H1 (cell line): Measurements from ENCODE around the gene ADAMTS3. TPM values are rescaled to one million over a fixed set of nuclear protein-coding genes. Genes with fewer than 3 reads are reported as not detected.

ENCODE experiments used
- CTCF ChIA-PET: fragments of 300-600 bp; sonication (Branson Sonifier 250); formaldehyde crosslinking; loops from one replicate; lab custom pipeline; 2021; ENCODE audit not compliant: partially characterized antibody; lab: Charles Lee
- POLR2A ChIA-PET: fragments of 300-600 bp; sonication (Branson Sonifier 250); formaldehyde crosslinking; loops from one replicate; lab custom pipeline; 2021; ENCODE audit warnings: inconsistent platforms; ENCODE audit not compliant: partially characterized antibody; lab: Charles Lee
- DNase-seq, 2 experiments: peaks; one replicate each; pipeline versions ENCODE4 v3.0.0 to v3.0.0-alpha.2; 2010 to 2022; ENCODE audit warnings: low spot score in 2 of 2, low read depth in 1 of 2, mixed read lengths in 1 of 2
- FAIRE-seq: peaks from 2 replicates; lab custom pipeline; 2011; peaks lifted over from hg19 to GRCh38; lab: Jason Lieb, UNC
- H2AFZ ChIP-seq: 2 replicates; pipeline ENCODE4 v1.8.1; 2012; ENCODE audit warnings: low read length, inconsistent platforms
- H2AK5ac ChIP-seq: 2 replicates; pipeline ENCODE4 v1.6.1; 2013; ENCODE audit warnings: low read depth, low read length
- H2BK120ac ChIP-seq: replicated peaks from 2 replicates; pipeline ENCODE3; 2013; ENCODE audit warnings: low read depth, low read length, inconsistent platforms
- H2BK12ac ChIP-seq: 2 replicates; pipeline ENCODE4 v1.6.1; 2013; ENCODE audit warnings: low read depth, low read length
- H2BK15ac ChIP-seq: 2 replicates; pipeline ENCODE4 v1.6.1; 2013; ENCODE audit warnings: low read length
- H2BK20ac ChIP-seq: 2 replicates; pipeline ENCODE4 v1.6.1; 2013; ENCODE audit warnings: low read length
- H2BK5ac ChIP-seq: 2 replicates; pipeline ENCODE4 v1.6.1; 2013; ENCODE audit warnings: low read depth, low read length
- H3K14ac ChIP-seq: 2 replicates; pipeline ENCODE4 v1.6.1; 2013; ENCODE audit warnings: inconsistent platforms; ENCODE audit not compliant: insufficient read length
- H3K18ac ChIP-seq: 2 replicates; pipeline ENCODE4 v1.6.1; 2013; ENCODE audit warnings: low read length; ENCODE audit errors: extremely low read depth
- H3K23ac ChIP-seq: 2 replicates; pipeline ENCODE4 v1.6.1; 2013; ENCODE audit warnings: inconsistent platforms; ENCODE audit not compliant: insufficient read length
- H3K23me2 ChIP-seq: 2 replicates; pipeline ENCODE4 v1.6.1; 2013; ENCODE audit warnings: low read depth, low read length
- H3K27ac ChIP-seq: 2 replicates; pipeline ENCODE4 v1.6.1; 2011; ENCODE audit warnings: low read depth, low read length, inconsistent platforms
- H3K27me3 ChIP-seq, 4 experiments: replicated peaks in 1 of 4; 1 replicate in 1 of 4; 2 replicates in 3 of 4; pipeline versions ENCODE4 v1.6.1 to v1.8.1; 2011 to 2013; ENCODE audit warnings: low read length in 3 of 4, mild to moderate bottlenecking in 3 of 4, inconsistent platforms in 2 of 4, mixed read lengths in 2 of 4, moderate library complexity in 1 of 4; ENCODE audit not compliant: control insufficient read depth in 3 of 4, insufficient read depth in 3 of 4; ENCODE audit errors: extremely low read depth in 1 of 4
- H3K36me3 ChIP-seq, 4 experiments: 2 replicates each; pipeline versions ENCODE4 v1.6.1 to v1.8.1; 2011 to 2013; ENCODE audit warnings: mild to moderate bottlenecking in 4 of 4, low read length in 3 of 4, moderate library complexity in 2 of 4, control low read depth in 1 of 4, inconsistent platforms in 1 of 4; ENCODE audit not compliant: insufficient read depth in 4 of 4, control insufficient read depth in 2 of 4
- H3K4ac ChIP-seq: replicated peaks from 2 replicates; pipeline ENCODE3; 2013; ENCODE audit warnings: low read length, low read depth, mixed read lengths, inconsistent platforms; ENCODE audit not compliant: insufficient read length
- H3K4me1 ChIP-seq, 4 experiments: replicated peaks in 1 of 4; 1 replicate in 1 of 4; 2 replicates in 3 of 4; pipeline versions ENCODE4 v1.6.1 to v1.8.1; 2011 to 2013; ENCODE audit warnings: low read length in 3 of 4, inconsistent platforms in 2 of 4, mixed read lengths in 1 of 4; ENCODE audit not compliant: insufficient read depth in 4 of 4, control insufficient read depth in 3 of 4
- H3K4me2 ChIP-seq, 2 experiments: 2 replicates each; pipeline versions ENCODE4 v1.6.1 to v1.8.1; 2011 to 2013; ENCODE audit warnings: low read depth in 2 of 2, low read length in 2 of 2, control low read depth in 1 of 2, inconsistent platforms in 1 of 2, mild to moderate bottlenecking in 1 of 2; ENCODE audit not compliant: insufficient read depth in 1 of 2
- H3K4me3 ChIP-seq, 4 experiments: fragments of 200-600, 300-600 bp in 1 of 4; sonication (generic), shearing (Covaris generic), sonication (Bioruptor Twin) in 1 of 4; 2 replicates each; pipeline versions ENCODE4 v1.5.1 to v1.8.1; 2011 to 2016; ENCODE audit warnings: low read length in 4 of 4, low read depth in 3 of 4, control low read depth in 2 of 4, inconsistent platforms in 2 of 4, mild to moderate bottlenecking in 2 of 4, mixed read lengths in 1 of 4, moderate library complexity in 1 of 4; ENCODE audit not compliant: insufficient read depth in 2 of 4; ENCODE audit errors: extremely low read depth in 1 of 4
- H3K56ac ChIP-seq: replicated peaks from 2 replicates; pipeline ENCODE3; 2013; ENCODE audit warnings: low read depth, mild to moderate bottlenecking, mixed read lengths, low read length, inconsistent platforms; ENCODE audit not compliant: insufficient read length
- H3K79me1 ChIP-seq: 2 replicates; pipeline ENCODE4 v1.6.1; 2013; ENCODE audit warnings: low read depth, low read length, control low read depth
- H3K79me2 ChIP-seq, 2 experiments: 2 replicates each; pipeline versions ENCODE4 v1.6.1 to v1.8.1; 2012 to 2013; ENCODE audit warnings: low read length in 2 of 2, mild to moderate bottlenecking in 2 of 2, inconsistent platforms in 1 of 2; ENCODE audit not compliant: insufficient read depth in 2 of 2, control insufficient read depth in 1 of 2
- H3K9ac ChIP-seq, 4 experiments: replicated peaks in 1 of 4; 1 replicate in 1 of 4; 2 replicates in 3 of 4; pipeline versions ENCODE4 v1.6.1 to v1.8.1; 2011 to 2013; ENCODE audit warnings: low read depth in 3 of 4, low read length in 3 of 4, control low read depth in 2 of 4, mild to moderate bottlenecking in 2 of 4, moderate library complexity in 2 of 4, inconsistent platforms in 1 of 4; ENCODE audit errors: extremely low read depth in 1 of 4
- H3K9me3 ChIP-seq, 2 experiments: 2 replicates each; pipeline versions ENCODE4 v1.6.1 to v1.8.1; 2012 to 2013; ENCODE audit warnings: mild to moderate bottlenecking in 2 of 2, moderate library complexity in 2 of 2, control low read depth in 1 of 2, inconsistent platforms in 1 of 2, low read depth in 1 of 2, low read length in 1 of 2, mixed read lengths in 1 of 2; ENCODE audit not compliant: insufficient read depth in 2 of 2
- H4K20me1 ChIP-seq, 2 experiments: replicated peaks in 1 of 2; 2 replicates each; pipeline versions ENCODE3 to v1.8.1; 2011 to 2013; ENCODE audit warnings: inconsistent platforms in 2 of 2, low read length in 2 of 2, mild to moderate bottlenecking in 1 of 2; ENCODE audit not compliant: insufficient read depth in 2 of 2, control insufficient read depth in 1 of 2
- H4K5ac ChIP-seq: 2 replicates; pipeline ENCODE4 v1.6.1; 2013; ENCODE audit warnings: low read length, low read depth, mixed read lengths, inconsistent platforms; ENCODE audit not compliant: insufficient read length
- H4K8ac ChIP-seq: 2 replicates; pipeline ENCODE4 v1.8.0; 2013; ENCODE audit warnings: mild to moderate bottlenecking, moderate library complexity, low read length, inconsistent platforms; ENCODE audit not compliant: insufficient read depth; ENCODE audit errors: extremely low read depth
- H4K91ac ChIP-seq: replicated peaks from 2 replicates; pipeline ENCODE3; 2013; ENCODE audit warnings: low read length, mixed read lengths, inconsistent platforms; ENCODE audit not compliant: insufficient read length
- CHD2 ChIP-seq: IDR thresholded peaks from 2 replicates; pipeline ENCODE4 v1.6.1; 2012; ENCODE audit warnings: low read length, improper control_type of control experiment
- EP300 ChIP-seq, 2 experiments: IDR thresholded peaks; 1 replicate in 1 of 2; 2 replicates in 1 of 2; pipeline ENCODE4 v1.6.1; 2011 to 2012; ENCODE audit warnings: low read depth in 2 of 2, low read length in 2 of 2, mild to moderate bottlenecking in 2 of 2, borderline replicate concordance in 1 of 2, inconsistent platforms in 1 of 2, moderate library complexity in 1 of 2
- GABPA ChIP-seq: IDR thresholded peaks from 2 replicates; pipeline ENCODE4 v1.6.1; 2011; ENCODE audit warnings: mild to moderate bottlenecking, low read length, moderate library complexity, borderline replicate concordance; ENCODE audit not compliant: insufficient read depth
- SAP30 ChIP-seq: fragments of 300-600 bp; sonication (generic); IDR thresholded peaks from 2 replicates; pipeline ENCODE4 v1.7.1; 2012; ENCODE audit warnings: low read length, moderate library complexity, mild to moderate bottlenecking, inconsistent platforms; ENCODE audit not compliant: insufficient read depth, insufficient replicate concordance
- WGBS, 2 experiments: shearing (Covaris generic) in 1 of 2; methylation state at CpG; one replicate each; pipeline versions ENCODE4 v1.1.6 to v1.1.7; 2013 to 2015; ENCODE audit warnings: low lambda C conversion rate in 2 of 2, mixed read lengths in 2 of 2, inconsistent platforms in 1 of 2, low coverage in 1 of 2, missing lambda C conversion rate in 1 of 2; ENCODE audit not compliant: insufficient replicate concordance in 2 of 2, insufficient coverage in 1 of 2, insufficient read length in 1 of 2; ENCODE audit errors: extremely low coverage in 1 of 2, missing lambda C conversion rate in 1 of 2; 5-methylcytosine and 5-hydroxymethylcytosine counted together
- polyA plus RNA-seq, 7 experiments: library from polyadenylated mRNA; depleted of rRNA in 3 of 7; stranded (reverse) in 5 of 7; unstranded in 2 of 7; fragments of >200 nt in 5 of 7; fragments of 200-250 nt in 2 of 7; gene quantifications; 1 replicate in 5 of 7; 2 replicates in 1 of 7; 4 replicates in 1 of 7; pipeline versions ENCODE4 v1.2.1 to v1.2.3, GENCODE V29; 2011 to 2013; ENCODE audit warnings: missing spikeins in 2 of 7, mixed read lengths in 2 of 7
- total RNA-seq: library from RNA; stranded (reverse); fragmentation: NEBNext Ultra II Directional; extraction: Animal tissue kit (Norgen Biotek cat#: 25700); gene quantifications from 2 replicates; pipeline ENCODE4 v1.2.1, GENCODE V29; 2021
- TF ChIP-seq, protein P1 (sequence below), 3 experiments: IDR thresholded peaks; 1 replicate in 2 of 3; 2 replicates in 1 of 3; pipeline versions ENCODE4 v1.5.1 to v1.6.1; 2011; ENCODE audit warnings: low read length in 3 of 3, mild to moderate bottlenecking in 3 of 3, inconsistent platforms in 2 of 3, low read depth in 1 of 3, moderate library complexity in 1 of 3; ENCODE audit not compliant: insufficient read depth in 1 of 3; ENCODE audit errors: control extremely low read depth in 1 of 3

ADAMTS3 gene
- total and polyA plus RNA-seq, 2 of the 8 experiments (the other 6 are each of a cell fraction or from before 2014, with no cell fraction given): 1.3 to 3.4 TPM

DNA sequence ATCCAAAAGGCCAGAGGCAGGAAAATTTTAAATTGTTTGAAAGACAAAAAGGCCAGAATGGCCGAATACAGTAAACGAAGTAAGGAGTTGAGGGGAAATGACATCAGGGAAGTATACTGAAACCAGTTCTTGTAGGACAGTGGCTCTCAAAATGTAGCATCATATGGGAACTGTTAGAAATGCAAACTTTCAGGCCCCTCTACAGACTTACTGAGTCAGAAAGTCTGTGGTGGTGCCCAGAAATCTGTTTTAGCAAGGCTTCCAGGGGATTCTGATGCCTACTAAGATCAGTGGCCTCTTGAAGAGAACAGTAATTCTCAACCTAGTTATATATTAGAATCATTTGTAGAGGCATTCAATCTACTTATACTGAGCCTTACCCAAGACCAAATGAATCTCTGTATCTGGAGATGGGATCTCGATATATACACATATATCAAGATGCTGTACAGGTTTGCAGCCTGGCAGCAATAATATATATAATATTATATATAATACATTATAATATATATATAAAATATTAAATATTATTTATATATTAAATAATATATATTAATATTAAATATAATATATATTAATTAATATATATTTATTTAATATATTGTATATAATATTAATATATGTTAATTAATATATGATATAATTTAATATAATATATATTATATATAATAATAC is 39.7 kb downstream of the ADAMTS3 start:
- ChIA-PET POLR2A (no interaction called here), CTCF (interaction anchor here (1.2 kb wide), 1 partner anchor 27 kb away, joined by 3 read pairs; no protein-coding TSS in a partner anchor)
- FAIRE-seq: no peak

More for the DNA sequence above, 39.7 kb downstream of the ADAMTS3 start:
- H2BK15ac ChIP-seq: no peak overlapping the region
- H3K4ac ChIP-seq: no peak overlapping the region
- no peak overlapping the region for H2BK120ac ChIP-seq
- no peak for DNase-seq
- H2BK20ac ChIP-seq: no peak overlapping the region
- no peak overlapping the region for H3K23ac ChIP-seq
- no peak for TF ChIP-seq EP300 (IDR thresholded peaks at IDR 0.05; ENCODE audit: borderline replicate concordance in 1 of 2, low read depth in 2 of 2, low read length in 2 of 2)
- TF ChIP-seq GABPA: no peak
- TF ChIP-seq, protein P1, sequence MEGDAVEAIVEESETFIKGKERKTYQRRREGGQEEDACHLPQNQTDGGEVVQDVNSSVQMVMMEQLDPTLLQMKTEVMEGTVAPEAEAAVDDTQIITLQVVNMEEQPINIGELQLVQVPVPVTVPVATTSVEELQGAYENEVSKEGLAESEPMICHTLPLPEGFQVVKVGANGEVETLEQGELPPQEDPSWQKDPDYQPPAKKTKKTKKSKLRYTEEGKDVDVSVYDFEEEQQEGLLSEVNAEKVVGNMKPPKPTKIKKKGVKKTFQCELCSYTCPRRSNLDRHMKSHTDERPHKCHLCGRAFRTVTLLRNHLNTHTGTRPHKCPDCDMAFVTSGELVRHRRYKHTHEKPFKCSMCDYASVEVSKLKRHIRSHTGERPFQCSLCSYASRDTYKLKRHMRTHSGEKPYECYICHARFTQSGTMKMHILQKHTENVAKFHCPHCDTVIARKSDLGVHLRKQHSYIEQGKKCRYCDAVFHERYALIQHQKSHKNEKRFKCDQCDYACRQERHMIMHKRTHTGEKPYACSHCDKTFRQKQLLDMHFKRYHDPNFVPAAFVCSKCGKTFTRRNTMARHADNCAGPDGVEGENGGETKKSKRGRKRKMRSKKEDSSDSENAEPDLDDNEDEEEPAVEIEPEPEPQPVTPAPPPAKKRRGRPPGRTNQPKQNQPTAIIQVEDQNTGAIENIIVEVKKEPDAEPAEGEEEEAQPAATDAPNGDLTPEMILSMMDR (IDR thresholded peaks at IDR 0.05; ENCODE audit: control extremely low read depth in 1 of 3, insufficient read depth in 1 of 3, low read depth in 1 of 3, low read length in 3 of 3): no peak
- TF ChIP-seq SAP30: no peak
- no peak for TF ChIP-seq CHD2
- H3K18ac ChIP-seq: no peak overlapping the region
- H3K79me2 ChIP-seq: no peaks in the 10 kb centered on the region
- H3K79me1 ChIP-seq: no peaks in the 10 kb centered on the region
- H3K9ac ChIP-seq: no peak overlapping the region
- no peak overlapping the region for H2AFZ ChIP-seq
- H3K27ac ChIP-seq: no peak overlapping the region
- H2AK5ac ChIP-seq: no peak overlapping the region
- 97% methylated on average over 3 of the region's 3 CpGs; no CpG with 5 or more reads in 1 of the 2 experiments for WGBS, 2 experiments
- H4K5ac ChIP-seq: no peak overlapping the region
- no peaks in the 10 kb centered on the region for H3K27me3 ChIP-seq
- no peak overlapping the region for H3K4me2 ChIP-seq
- H3K9me3 ChIP-seq: no peaks in the 10 kb centered on the region
- no peak overlapping the region for H2BK5ac ChIP-seq
- H3K36me3 ChIP-seq: no peaks in the 10 kb centered on the region
- H3K4me3 ChIP-seq: no peak overlapping the region
- no peak overlapping the region for H4K91ac ChIP-seq
- no peak overlapping the region for H3K56ac ChIP-seq
- no peak overlapping the region for H2BK12ac ChIP-seq
- no peak overlapping the region for H3K14ac ChIP-seq
- H4K8ac ChIP-seq: no peak overlapping the region
- H3K4me1 ChIP-seq: no peaks in the 10 kb centered on the region
- no peaks in the 10 kb centered on the region for H4K20me1 ChIP-seq
- no peaks in the 10 kb centered on the region for H3K23me2 ChIP-seq
